ENCODE measurements around the gene ERBB2.

Gene ERBB2

GRCh38 chr17:39666231-39666600, 33.6 kb upstream of the ERBB2 start:
- DNase-seq, result no peak

DNA sequence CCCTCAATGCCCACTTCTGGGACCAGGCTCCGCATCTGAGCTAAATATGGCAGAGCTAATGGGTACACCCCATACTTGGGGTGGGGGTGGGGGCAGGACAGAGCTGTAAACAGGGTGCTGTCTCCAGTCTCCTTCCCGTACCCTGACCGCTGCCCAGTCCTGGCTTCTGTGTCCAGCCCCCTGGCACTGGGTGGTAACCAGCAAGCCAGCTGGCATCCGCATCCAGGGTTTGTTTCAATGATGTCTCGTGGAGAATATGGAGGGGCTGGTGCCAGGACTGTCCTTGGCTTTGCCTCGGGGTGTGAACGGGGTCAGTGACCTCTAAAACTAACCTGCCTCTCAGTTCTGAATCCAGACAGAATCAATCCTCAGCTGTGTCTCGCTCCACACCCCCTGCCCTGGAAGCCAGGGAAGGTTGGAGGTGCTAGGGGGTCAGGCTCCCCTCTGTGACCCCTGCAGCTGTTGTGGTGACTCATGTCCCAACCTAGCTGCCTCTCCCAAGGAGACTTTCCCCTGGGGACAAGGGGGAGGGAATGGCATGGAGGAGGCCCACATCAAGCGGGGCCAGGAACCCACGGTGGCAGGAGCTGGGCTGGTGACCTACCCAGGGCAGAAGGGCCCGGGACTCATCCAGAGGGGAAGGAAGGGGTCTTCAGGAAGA, 33.1 kb upstream of the ERBB2 start:
- no peak for DNase-seq

- no peak for DNase-seq
Observed at GRCh38 chr17:39667262-39667944, 32.5 kb upstream of the ERBB2 start.

DNA sequence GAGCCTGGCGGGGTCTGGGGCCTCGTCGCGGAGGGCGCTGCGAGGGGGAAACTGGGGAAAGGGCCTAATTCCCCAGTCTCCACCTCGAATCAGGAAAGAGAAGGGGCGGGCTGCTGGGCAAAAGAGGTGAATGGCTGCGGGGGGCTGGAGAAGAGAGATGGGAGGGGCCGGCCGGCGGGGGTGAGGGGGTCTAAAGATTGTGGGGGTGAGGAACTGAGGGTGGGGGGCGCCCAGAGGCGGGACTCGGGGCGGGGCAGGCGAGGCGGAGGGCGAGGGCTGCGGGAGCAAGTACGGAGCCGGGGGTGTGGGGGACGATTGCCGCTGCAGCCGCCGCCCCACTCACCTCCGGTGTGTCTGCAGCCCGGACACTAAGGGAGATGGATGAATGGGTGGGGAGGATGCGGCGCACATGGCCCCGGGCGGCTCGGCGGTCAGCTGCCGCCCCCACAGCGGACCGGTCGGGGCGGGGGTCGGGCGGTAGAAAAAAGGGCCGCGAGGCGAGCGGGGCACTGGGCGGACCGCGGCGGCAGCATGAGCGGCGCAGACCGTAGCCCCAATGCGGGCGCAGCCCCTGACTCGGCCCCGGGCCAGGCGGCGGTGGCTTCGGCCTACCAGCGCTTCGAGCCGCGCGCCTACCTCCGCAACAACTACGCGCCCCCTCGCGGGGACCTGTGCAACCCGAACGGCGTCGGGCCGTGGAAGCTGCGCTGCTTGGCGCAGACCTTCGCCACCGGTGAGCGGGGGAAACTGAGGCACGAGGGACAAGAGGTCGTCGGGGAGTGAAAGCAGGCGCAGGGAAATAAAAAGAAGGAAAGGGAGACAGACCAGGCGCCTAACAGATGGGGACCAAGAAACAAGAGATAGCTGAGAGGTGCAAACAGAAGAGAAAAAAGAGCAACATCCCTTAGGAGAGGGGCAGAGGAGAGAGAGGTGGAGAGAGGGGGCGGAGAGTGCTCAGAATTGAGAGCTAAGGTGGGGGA, 31.6 kb upstream of the ERBB2 start, which contains the start of gene PNMT:
Gene PNMT (plus strand): TSS at position 509 of the 980 bp plus-strand sequence. CDS start 23 bp downstream, at position 532.
- DNase-seq, result peak; percentile 85

DNA sequence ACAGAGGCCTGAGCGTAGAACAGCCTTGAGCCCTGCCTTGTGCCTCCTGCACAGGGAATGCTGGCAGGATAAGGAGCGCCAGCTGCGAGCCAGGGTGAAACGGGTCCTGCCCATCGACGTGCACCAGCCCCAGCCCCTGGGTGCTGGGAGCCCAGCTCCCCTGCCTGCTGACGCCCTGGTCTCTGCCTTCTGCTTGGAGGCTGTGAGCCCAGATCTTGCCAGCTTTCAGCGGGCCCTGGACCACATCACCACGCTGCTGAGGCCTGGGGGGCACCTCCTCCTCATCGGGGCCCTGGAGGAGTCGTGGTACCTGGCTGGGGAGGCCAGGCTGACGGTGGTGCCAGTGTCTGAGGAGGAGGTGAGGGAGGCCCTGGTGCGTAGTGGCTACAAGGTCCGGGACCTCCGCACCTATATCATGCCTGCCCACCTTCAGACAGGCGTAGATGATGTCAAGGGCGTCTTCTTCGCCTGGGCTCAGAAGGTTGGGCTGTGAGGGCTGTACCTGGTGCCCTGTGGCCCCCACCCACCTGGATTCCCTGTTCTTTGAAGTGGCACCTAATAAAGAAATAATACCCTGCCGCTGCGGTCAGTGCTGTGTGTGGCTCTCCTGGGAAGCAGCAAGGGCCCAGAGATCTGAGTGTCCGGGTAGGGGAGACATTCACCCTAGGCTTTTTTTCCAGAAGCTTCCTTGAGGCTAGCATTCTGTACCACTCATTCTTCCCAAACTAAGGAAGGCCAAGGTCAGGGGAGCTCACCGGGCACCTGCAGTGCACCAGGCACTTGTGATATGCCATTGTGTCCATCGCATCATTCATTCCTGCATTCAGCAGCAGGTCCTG, 29.7 kb upstream of the ERBB2 start:
- DNase-seq, result no peak

DNA sequence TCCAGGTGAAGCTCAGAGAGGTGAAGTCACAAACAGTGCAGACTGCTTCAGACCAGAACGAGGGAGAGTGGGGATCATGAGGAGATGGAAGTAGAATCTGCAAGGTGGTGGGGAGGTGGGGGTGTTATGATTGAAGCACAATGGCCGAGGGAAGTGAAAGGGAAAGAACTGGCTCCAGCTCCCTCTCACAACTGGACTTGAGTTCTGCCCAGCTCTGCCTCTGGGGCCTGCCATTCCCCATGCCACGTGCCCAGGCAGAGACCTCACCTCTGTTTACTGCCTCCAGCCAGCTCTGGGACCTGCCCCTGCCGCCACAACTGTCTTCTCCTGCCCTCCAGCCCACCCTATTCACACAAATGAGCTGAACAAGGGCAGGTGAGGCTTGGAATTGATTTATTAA, 29.1 kb upstream of the ERBB2 start:
- DNase-seq, result no peak

DNA sequence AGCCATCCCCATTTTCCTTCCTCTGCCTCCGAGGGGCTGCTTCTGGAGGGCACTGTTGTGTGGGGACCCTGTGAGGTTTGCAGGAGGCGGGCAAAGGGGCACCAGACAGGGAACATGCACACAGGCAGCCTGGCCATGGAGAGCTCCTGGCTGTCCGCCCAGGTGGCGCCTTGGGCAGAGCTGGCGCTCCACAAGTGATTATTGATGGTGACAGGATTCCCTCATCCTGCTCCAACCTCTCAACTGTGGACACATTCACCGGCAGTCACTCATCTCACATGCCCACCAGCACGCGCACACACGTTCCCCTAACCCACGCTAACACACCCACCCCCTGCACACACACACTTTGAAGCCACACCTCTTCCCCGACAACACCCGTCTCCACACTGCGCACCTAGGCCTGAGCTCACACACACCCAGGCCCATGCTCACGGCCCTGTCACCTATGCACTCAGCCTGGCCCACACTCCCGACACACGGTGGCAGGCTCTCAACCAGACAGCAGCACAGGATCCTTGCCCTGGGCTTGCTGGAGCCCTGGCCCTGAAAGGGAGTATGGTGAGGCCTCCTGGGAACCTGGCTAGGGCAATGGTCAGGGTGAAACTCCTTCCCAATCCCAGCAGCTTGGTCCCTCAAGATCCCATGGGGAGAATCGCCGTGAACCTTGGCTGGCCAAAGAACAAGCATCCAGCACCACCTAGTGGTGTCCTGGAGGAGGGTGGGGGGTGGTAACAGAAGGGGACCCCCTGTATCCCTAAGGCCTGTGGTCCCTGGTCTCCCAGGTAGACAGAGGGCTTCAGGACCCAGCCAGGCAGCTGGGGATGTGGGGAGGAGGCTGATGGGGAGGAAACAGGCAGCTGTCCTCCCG, 28.0 kb upstream of the ERBB2 start:
- DNase-seq, result no peak

- DNase-seq, result no peak
Observed at GRCh38 chr17:39672522-39673334, 27.1 kb upstream of the ERBB2 start.

DNA sequence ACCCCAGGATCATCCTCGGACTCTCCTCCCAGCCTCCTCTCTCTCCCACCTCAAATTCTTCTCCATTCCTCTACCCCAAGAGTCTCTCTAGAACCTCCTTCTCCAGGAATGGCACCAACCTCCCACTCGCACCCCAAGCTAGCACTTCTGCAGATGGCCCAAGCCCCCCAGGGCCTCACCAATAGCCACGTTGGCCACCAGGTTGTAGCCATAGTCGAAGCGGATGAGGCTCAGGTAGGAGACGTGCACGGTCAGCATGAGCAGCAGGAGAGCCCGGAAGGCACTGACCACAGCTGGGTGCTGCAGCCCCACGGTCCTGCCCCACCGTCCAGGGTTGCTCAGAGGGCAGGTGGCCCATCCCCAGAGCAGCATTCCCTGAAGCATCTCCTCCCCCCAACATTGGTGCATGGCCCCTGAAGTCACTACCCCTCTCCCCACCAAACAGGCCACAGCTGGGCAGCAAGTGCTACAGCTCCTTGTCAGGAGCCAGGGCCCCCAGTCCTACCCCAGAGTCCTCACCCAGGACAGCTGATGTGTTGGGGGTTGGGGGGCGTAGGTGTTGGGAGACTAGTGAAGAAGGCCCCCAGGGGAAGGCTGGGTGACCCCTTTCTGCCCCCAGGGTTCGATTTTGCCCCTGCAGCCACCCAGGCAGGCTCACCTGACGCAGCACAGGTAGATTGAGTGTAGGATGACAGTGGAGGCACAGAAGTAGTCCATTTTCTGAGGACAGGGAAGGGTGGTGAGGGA, 26.4 kb upstream of the ERBB2 start:
- no peak for DNase-seq

- DNase-seq, result no peak
Observed at GRCh38 chr17:39674179-39674578, 25.7 kb upstream of the ERBB2 start.

GRCh38 chr17:39674702-39675389, 25.0 kb upstream of the ERBB2 start:
- no peak for DNase-seq

DNA sequence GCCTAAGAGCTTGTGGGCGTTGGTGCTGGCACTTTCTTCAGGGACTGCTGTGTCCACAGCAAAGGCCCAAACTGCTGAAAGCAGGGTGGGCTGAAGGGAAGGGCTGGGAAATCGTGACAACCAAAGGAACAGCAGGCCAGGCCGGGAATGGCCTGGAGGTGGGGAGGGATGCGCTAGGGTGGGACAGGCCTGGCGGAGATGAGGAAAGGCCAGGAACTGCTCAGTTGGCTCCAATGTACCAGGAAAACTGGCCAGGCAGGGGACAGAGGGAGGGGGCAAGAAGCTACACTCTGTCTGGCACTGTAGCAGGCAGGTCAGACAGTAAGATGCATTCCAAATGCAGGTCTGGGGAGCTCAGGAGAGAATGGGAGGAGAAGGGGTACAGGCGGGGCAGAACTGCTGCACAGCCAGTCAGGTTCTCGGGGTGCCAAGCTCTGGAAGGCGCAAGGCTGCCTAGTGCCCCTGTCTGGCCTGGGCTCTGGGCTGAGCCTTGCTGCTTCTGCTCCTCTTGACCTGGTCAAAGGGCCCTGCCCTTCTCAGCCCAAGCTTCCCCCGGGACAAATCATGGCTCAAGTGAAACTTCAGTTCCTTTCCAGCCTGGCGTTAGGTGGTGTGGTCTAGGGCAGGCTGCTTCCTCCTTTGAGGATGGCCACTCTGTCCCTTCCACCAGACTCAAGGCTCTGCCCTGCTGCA, 24.3 kb upstream of the ERBB2 start:
- DNase-seq, result no peak

DNA sequence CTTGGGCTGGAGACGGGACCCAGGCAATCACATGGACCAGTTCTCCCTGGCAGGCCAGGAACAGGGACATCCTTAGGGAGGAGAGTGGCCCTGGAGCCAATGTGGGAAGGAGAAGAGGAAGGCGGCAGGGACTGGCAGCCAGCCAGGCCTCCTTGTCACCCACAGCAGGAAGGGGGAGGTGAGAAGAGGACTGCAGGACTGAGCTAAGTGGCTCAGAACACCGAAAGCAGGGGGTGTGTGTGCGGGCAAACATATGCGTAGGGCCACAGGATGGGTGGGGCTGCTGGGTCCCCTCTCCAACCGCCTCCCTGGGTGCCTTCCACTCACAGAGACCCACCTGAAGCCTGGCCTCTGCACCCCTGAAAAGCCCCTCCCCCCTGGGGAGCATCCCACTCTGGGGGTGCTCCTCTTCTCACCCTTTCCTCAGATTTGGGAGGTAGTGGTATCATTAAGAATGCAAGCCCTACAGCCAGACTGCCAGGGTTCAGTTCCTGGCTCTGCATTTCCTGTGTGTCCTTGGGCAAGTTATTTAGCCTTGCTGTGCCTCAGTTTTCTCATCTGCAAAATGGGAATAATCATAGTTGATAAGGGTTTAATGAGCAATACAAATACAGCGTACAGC, 23.6 kb upstream of the ERBB2 start:
- peak; percentile 56 for DNase-seq

DNA sequence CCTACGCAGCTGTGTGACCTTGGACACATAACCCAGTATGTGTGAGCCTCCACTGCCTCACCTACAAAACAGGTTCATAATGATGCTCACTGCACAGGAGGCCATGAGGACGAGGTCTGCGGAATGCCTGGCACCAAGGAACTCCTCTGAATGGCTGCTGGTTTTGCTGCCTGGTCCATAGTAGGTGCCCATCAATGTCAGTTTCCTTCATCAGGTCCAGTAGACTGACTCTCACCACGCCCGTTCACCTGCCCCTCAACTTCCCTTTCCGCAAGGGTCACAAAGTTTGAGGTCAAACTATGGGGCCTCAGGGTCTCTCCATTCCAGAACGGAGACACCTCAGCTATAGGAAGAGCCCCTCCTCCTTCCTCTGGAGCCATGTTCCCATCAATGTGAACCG, 22.8 kb upstream of the ERBB2 start:
- no peak for DNase-seq

- DNase-seq, result no peak
Observed at GRCh38 chr17:39677542-39678339, 22.1 kb upstream of the ERBB2 start.

- no peak for DNase-seq
Observed at GRCh38 chr17:39678340-39679116, 21.3 kb upstream of the ERBB2 start.
